ENCODE data around the gene BLMH.
A peak's percentile ranks its signal among the peaks of the same experiment; 100 is the strongest.

Gene BLMH

GRCh38 chr17:30256756-30257506 is 34.8 kb downstream of the BLMH start:
- TF ChIP-seq CTCF (IDR thresholded peaks at IDR 0.05; ENCODE audit: low read depth, low read length) = no peak
- no peak overlapping the region for H3K4me3 ChIP-seq (replicated peaks in 1 of 2; ENCODE audit: low read depth in 2 of 2, low read length in 2 of 2)
- DNase-seq (ENCODE audit: low read depth in 2 of 2) = peak; percentile 34 to 64

GRCh38 chr17:30254150-30254549 is 37.6 kb downstream of the BLMH start:
- no peak for TF ChIP-seq CTCF (IDR thresholded peaks at IDR 0.05; ENCODE audit: low read depth, low read length)
- H3K4me3 ChIP-seq (replicated peaks in 1 of 2; ENCODE audit: low read depth in 2 of 2, low read length in 2 of 2) = no peak overlapping the region
- DNase-seq (ENCODE audit: low read depth in 2 of 2) = no peak

GRCh38 chr17:30253312-30253711 is 38.4 kb downstream of the BLMH start:
- TF ChIP-seq CTCF (IDR thresholded peaks at IDR 0.05; ENCODE audit: low read depth, low read length) = no peak
- DNase-seq (ENCODE audit: low read depth in 2 of 2) = no peak
- H3K4me3 ChIP-seq (replicated peaks in 1 of 2; ENCODE audit: low read depth in 2 of 2, low read length in 2 of 2) = no peak overlapping the region

GRCh38 chr17:30251931-30252330 is 39.8 kb downstream of the BLMH start:
- peak in 1 of 2 donors; percentile 29 for DNase-seq (ENCODE audit: low read depth in 2 of 2)
- TF ChIP-seq CTCF (IDR thresholded peaks at IDR 0.05; ENCODE audit: low read depth, low read length) = no peak
- no peak overlapping the region for H3K4me3 ChIP-seq (replicated peaks in 1 of 2; ENCODE audit: low read depth in 2 of 2, low read length in 2 of 2)

- no peak for DNase-seq (ENCODE audit: low read depth in 2 of 2)
- no peak for TF ChIP-seq CTCF (IDR thresholded peaks at IDR 0.05; ENCODE audit: low read depth, low read length)
- no peak overlapping the region for H3K4me3 ChIP-seq (replicated peaks in 1 of 2; ENCODE audit: low read depth in 2 of 2, low read length in 2 of 2)
These were observed 42.3 kb downstream of the BLMH start for GRCh38 chr17:30249460-30249859.

GRCh38 chr17:30248786-30249185 is 43.0 kb downstream of the BLMH start:
- H3K4me3 ChIP-seq (replicated peaks in 1 of 2; ENCODE audit: low read depth in 2 of 2, low read length in 2 of 2) = no peak overlapping the region
- peak in 1 of 2 donors; percentile 68 for DNase-seq (ENCODE audit: low read depth in 2 of 2)
- TF ChIP-seq CTCF (IDR thresholded peaks at IDR 0.05; ENCODE audit: low read depth, low read length) = no peak

- no peak for TF ChIP-seq CTCF (IDR thresholded peaks at IDR 0.05; ENCODE audit: low read depth, low read length)
- DNase-seq (ENCODE audit: low read depth in 2 of 2) = no peak
- H3K4me3 ChIP-seq (replicated peaks in 1 of 2; ENCODE audit: low read depth in 2 of 2, low read length in 2 of 2) = no peak overlapping the region
These were observed 45.3 kb downstream of the BLMH start for GRCh38 chr17:30246460-30246859.

Data from cardiac fibroblast (primary cell).